Caco-2 (cell line): ENCODE results near the gene SBF1. TPM values are rescaled to one million over a fixed set of nuclear protein-coding genes. Genes with fewer than 3 reads are reported as not detected.

Source experiments
- BruUV-seq: library from RNA; stranded (reverse); fragments of 400-500 nt; replicated peaks from 2 replicates; lab custom pipeline; 2021; lab: Mats Ljungman, UMichigan
- CTCF ChIA-PET: fragments of 300-600 bp; sonication (Branson Sonifier 250); formaldehyde crosslinking; loops from one replicate; lab custom pipeline; 2022; ENCODE audit warnings: antibody characterized with exemption; lab: Charles Lee
- POLR2A ChIA-PET: fragments of 300-600 bp; sonication (Branson Sonifier 250); formaldehyde crosslinking; loops from one replicate; lab custom pipeline; 2022; ENCODE audit warnings: antibody characterized with exemption; lab: Charles Lee
- DNase-seq, 2 experiments: peaks; one replicate each; pipeline versions ENCODE4 v3.0.0 to v3.0.0-alpha.2; 2020 to 2022
- H3K27me3 ChIP-seq: replicated peaks from 2 replicates; pipeline ENCODE4 v1.6.0; 2011; ENCODE audit warnings: low read length; ENCODE audit not compliant: control insufficient read depth, insufficient read depth
- H3K36me3 ChIP-seq: 2 replicates; pipeline ENCODE4 v1.5.1; 2011; ENCODE audit warnings: low read length; ENCODE audit not compliant: control insufficient read depth, insufficient read depth
- H3K4me1 ChIP-seq: fragments of 250-450 bp; sonication (Bioruptor Pico); 2 replicates; pipeline ENCODE4 v1.5.1; 2020; ENCODE audit warnings: mild to moderate bottlenecking
- H3K4me3 ChIP-seq: 2 replicates; pipeline ENCODE4 v1.5.1; 2011; ENCODE audit warnings: low read depth, mild to moderate bottlenecking, control low read depth, low read length
- H3K9me3 ChIP-seq: fragments of 250-450 bp; sonication (Bioruptor Pico); 2 replicates; pipeline ENCODE4 v1.5.1; 2020; ENCODE audit warnings: mild to moderate bottlenecking, moderate library complexity
- H3K27ac Mint-ChIP-seq: one replicate; pipeline ENCODE4 v1.8.0; 2022; ENCODE audit warnings: mixed read lengths; ENCODE audit not compliant: unreplicated experiment
- H3K27me3 Mint-ChIP-seq: one replicate; pipeline ENCODE4 v1.8.0; 2022; ENCODE audit warnings: mixed read lengths; ENCODE audit not compliant: insufficient read depth, unreplicated experiment
- H3K36me3 Mint-ChIP-seq: one replicate; pipeline ENCODE4 v1.8.0; 2022; ENCODE audit warnings: mild to moderate bottlenecking, mixed read lengths; ENCODE audit not compliant: insufficient read depth, unreplicated experiment
- H3K4me1 Mint-ChIP-seq: one replicate; pipeline ENCODE4 v1.8.0; 2022; ENCODE audit warnings: low read depth, mixed read lengths; ENCODE audit not compliant: unreplicated experiment
- H3K4me3 Mint-ChIP-seq: one replicate; pipeline ENCODE4 v1.8.0; 2022; ENCODE audit warnings: mild to moderate bottlenecking, moderate library complexity, mixed read lengths; ENCODE audit not compliant: unreplicated experiment
- H3K9me3 Mint-ChIP-seq: one replicate; pipeline ENCODE4 v1.8.0; 2022; ENCODE audit warnings: mixed read lengths; ENCODE audit not compliant: unreplicated experiment
- intact Hi-C: fragments of 100-400 bp; cut with micrococcal nuclease; formaldehyde crosslinking; loops from one replicate; pipeline ENCODE4 v1.10.0; 2022; ENCODE audit not compliant: unreplicated experiment
- total RNA-seq: library from RNA; stranded (reverse); gene quantifications from 2 replicates; pipeline ENCODE4 v1.2.3, GENCODE V29; 2022
- TF ChIP-seq, protein P1 (sequence below), 2 experiments: fragments of 200-600 bp in 1 of 2; IDR thresholded peaks; 1 replicate in 1 of 2; 2 replicates in 1 of 2; pipeline versions ENCODE4 v1.5.1 to v1.8.0; 2011 to 2022; ENCODE audit warnings: antibody characterized with exemption in 1 of 2, control low read depth in 1 of 2, inconsistent platforms in 1 of 2, low read depth in 1 of 2, low read length in 1 of 2, mild to moderate bottlenecking in 1 of 2, moderate library complexity in 1 of 2; ENCODE audit not compliant: insufficient read depth in 1 of 2, severe bottlenecking in 1 of 2, unreplicated experiment in 1 of 2

The SBF1 gene
- total RNA-seq, 1 experiment from 2014 or later = 82.8 TPM

DNA sequence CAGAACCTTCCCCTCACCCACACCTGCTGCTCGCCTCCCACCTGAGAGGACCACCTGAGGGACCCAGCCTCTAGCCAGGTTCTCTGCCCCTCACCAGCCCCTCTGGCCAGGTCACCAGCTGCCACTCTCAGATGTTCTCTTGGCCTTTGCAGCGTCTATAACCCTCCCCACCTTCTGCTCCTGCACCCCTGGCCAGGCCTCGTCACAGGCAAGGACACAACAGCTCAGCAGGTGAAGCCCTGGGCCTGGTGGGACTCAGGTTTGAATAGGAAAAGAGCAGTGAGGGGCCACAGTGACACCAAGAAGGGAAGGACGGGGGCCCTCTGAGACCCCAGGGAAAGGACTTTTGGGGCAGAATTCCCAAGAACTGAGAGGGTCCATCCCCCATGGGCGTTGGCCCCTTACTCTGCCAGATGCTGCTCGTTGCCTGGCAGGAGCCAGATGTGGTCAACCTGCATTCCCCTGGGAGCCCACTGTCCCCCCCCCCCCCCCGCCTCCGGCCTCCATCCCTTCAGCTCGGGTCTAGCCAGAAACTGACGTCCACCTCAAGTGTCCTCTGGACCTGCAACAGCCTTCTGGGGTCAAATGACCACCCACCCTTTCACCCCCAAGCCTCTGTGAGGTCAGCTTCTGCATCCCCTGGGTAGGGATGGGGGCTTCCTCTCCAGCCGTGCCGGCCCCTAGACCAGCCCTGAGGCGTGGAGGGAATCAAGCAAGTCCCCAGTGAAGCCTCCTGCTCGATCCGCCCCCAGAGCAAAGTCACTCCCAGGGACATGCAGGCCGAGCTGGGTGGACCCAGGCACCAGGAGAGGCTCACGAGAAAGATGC is 28.7 kb downstream of the SBF1 start:
- H3K4me3 ChIP-seq = no peak overlapping the region
- TF ChIP-seq, protein P1, sequence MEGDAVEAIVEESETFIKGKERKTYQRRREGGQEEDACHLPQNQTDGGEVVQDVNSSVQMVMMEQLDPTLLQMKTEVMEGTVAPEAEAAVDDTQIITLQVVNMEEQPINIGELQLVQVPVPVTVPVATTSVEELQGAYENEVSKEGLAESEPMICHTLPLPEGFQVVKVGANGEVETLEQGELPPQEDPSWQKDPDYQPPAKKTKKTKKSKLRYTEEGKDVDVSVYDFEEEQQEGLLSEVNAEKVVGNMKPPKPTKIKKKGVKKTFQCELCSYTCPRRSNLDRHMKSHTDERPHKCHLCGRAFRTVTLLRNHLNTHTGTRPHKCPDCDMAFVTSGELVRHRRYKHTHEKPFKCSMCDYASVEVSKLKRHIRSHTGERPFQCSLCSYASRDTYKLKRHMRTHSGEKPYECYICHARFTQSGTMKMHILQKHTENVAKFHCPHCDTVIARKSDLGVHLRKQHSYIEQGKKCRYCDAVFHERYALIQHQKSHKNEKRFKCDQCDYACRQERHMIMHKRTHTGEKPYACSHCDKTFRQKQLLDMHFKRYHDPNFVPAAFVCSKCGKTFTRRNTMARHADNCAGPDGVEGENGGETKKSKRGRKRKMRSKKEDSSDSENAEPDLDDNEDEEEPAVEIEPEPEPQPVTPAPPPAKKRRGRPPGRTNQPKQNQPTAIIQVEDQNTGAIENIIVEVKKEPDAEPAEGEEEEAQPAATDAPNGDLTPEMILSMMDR (IDR thresholded peaks at IDR 0.05; ENCODE audit: insufficient read depth in 1 of 2, low read depth in 1 of 2, low read length in 1 of 2, severe bottlenecking in 1 of 2, unreplicated experiment in 1 of 2) = no peak
- DNase-seq = no peak
- CTCF ChIA-PET = no interaction called here
- H3K4me1 Mint-ChIP-seq = no peaks in the 10 kb centered on the region
- H3K4me3 Mint-ChIP-seq = no peak overlapping the region
- H3K36me3 ChIP-seq = no peaks in the 10 kb centered on the region
- H3K27me3 Mint-ChIP-seq = no peaks in the 10 kb centered on the region
- no peaks in the 10 kb centered on the region for H3K4me1 ChIP-seq
- H3K9me3 ChIP-seq = no peaks in the 10 kb centered on the region
- peaks cover 97% of the 10 kb centered on the region for H3K36me3 Mint-ChIP-seq
- no peaks in the 10 kb centered on the region for H3K9me3 Mint-ChIP-seq
- no peak overlapping the region for H3K27ac Mint-ChIP-seq
- BruUV-seq = no TSS peak
- no peaks in the 10 kb centered on the region for H3K27me3 ChIP-seq
- intact Hi-C loops = no loop called here
- POLR2A ChIA-PET = no interaction called here

DNA sequence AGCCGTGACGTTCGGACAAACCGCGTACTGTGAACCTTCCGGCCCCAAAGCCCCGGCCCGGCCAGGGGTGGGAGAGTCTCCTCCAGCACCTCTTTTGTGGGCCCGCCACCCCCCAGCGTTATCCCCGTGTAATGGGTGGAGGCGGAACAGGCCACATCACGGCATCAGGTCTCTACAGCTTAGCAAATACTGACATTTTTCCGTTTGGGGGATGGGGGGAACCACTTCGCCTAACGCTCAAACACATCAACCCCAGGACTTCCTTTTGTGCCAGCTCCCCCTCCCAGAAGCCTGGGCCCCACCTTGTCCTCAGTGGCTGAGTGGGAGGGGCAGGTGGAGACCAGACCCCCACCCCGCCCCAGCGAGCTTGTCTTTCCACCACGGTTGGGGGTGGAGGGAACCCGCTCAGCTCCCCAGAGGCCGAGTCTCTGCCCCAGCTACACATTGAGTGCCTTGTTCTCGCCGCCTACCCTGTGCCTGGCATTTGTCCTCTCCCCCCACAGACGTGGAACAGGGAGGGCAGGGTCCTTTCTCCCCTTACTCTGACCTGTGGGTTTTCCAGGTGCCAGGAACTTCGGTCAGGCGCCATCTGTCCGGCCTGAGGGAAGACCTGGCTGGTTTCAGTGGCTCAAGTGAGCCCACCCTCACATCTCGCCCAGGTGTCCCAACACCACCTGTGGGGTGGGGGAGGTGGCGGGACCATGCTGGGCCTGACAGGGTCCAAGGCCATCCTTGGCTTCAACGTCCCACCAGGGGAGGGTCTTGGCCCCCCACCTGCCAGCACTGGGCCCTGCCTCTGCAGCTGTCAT is 29.6 kb downstream of the SBF1 start:
- CTCF ChIA-PET = no interaction called here
- intact Hi-C loops = no loop called here
- H3K4me3 Mint-ChIP-seq = no peak overlapping the region
- H3K9me3 Mint-ChIP-seq = no peaks in the 10 kb centered on the region
- no peaks in the 10 kb centered on the region for H3K4me1 ChIP-seq
- H3K27ac Mint-ChIP-seq = peak overlapping the region; percentile 39
- no peaks in the 10 kb centered on the region for H3K4me1 Mint-ChIP-seq
- H3K27me3 Mint-ChIP-seq = no peaks in the 10 kb centered on the region
- TF ChIP-seq, protein P1 (IDR thresholded peaks at IDR 0.05; ENCODE audit: insufficient read depth in 1 of 2, low read depth in 1 of 2, low read length in 1 of 2, severe bottlenecking in 1 of 2, unreplicated experiment in 1 of 2) = no peak
- no peak for DNase-seq
- peaks cover 93% of the 10 kb centered on the region for H3K36me3 Mint-ChIP-seq
- no peaks in the 10 kb centered on the region for H3K36me3 ChIP-seq
- POLR2A ChIA-PET = no interaction called here
- H3K27me3 ChIP-seq = no peaks in the 10 kb centered on the region
- BruUV-seq = no TSS peak
- no peak overlapping the region for H3K4me3 ChIP-seq
- no peaks in the 10 kb centered on the region for H3K9me3 ChIP-seq

DNA sequence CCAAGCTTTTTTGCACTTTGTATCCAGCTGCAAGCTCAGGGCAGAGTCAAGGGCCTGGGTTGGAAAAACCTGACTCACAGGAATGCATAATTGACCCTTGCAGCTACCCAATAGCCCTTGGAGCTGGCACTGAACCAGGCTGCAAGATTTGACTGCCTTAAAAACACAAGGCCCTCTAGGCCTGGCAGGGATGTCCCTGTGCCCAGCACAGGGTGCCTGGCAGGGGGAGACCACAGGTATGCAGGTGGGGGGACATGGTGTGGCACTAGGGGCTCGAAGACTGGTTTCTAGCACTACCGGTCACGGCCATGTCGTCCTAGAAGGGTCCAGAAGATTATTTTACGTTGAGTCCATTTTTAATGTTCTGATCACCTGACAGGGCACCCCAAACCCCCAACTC is 30.2 kb downstream of the SBF1 start:
- no TSS peak for BruUV-seq
- ChIA-PET CTCF (interaction anchor here (0.6 kb wide), 1 partner anchor 14 kb away, joined by 5 read pairs; no protein-coding TSS in a partner anchor), POLR2A (no interaction called here)
- Mint-ChIP-seq H3K27me3 (no peaks in the 10 kb centered on the region), H3K4me1 (no peaks in the 10 kb centered on the region), H3K4me3 (no peak overlapping the region), H3K27ac (peak overlapping the region; percentile 39), H3K36me3 (peaks cover 90% of the 10 kb centered on the region), H3K9me3 (no peaks in the 10 kb centered on the region)
- H3K36me3 ChIP-seq = no peaks in the 10 kb centered on the region
- H3K4me1 ChIP-seq = no peaks in the 10 kb centered on the region
- intact Hi-C loops = no loop called here
- no peaks in the 10 kb centered on the region for H3K9me3 ChIP-seq
- no peak overlapping the region for H3K4me3 ChIP-seq
- no peak for DNase-seq
- TF ChIP-seq, protein P1 (IDR thresholded peaks at IDR 0.05; ENCODE audit: insufficient read depth in 1 of 2, low read depth in 1 of 2, low read length in 1 of 2, severe bottlenecking in 1 of 2, unreplicated experiment in 1 of 2) = no peak
- H3K27me3 ChIP-seq = no peaks in the 10 kb centered on the region
